Non-pigmented ciliary epithelial cell (primary cell): ENCODE measurements around the gene MBNL2.

Source experiments
- DNase-seq: peaks from one replicate; pipeline ENCODE4 v3.0.0-alpha.2; 2010; ENCODE audit warnings: low read depth

The MBNL2 gene

DNA sequence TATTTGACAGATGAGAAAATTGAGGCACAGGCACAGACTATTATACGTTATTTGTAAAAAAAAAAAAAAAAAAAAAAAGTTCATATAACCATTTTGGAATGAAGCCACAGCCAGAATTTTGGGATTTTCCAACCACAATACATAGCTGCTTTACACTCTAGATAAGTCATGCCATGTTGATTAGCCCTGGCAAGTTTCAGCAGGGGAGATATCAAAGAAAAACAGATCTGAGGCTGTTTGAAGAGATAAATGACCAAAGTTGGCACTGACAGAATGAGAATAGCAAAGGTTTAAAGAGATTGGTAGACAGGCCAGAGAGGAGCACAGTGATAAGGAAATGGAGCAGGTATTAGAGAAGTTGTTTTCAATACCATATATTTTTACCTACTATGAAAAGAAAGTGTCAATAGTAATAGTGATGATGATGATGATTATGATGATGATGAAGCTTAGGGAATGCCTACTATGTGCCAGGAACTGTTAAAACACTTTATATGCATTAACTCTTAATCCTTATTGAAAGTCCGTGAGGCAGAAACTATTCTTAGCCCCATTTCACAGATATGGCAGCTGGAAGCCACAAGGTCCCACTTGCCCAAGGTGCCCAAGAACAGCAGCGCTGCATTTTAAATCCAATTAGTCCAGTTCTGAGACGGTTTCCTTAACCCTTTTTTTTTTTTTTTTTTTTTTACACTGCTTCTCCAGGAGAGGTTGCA, 105.5 kb downstream of the MBNL2 start:
- no peak for DNase-seq

DNA sequence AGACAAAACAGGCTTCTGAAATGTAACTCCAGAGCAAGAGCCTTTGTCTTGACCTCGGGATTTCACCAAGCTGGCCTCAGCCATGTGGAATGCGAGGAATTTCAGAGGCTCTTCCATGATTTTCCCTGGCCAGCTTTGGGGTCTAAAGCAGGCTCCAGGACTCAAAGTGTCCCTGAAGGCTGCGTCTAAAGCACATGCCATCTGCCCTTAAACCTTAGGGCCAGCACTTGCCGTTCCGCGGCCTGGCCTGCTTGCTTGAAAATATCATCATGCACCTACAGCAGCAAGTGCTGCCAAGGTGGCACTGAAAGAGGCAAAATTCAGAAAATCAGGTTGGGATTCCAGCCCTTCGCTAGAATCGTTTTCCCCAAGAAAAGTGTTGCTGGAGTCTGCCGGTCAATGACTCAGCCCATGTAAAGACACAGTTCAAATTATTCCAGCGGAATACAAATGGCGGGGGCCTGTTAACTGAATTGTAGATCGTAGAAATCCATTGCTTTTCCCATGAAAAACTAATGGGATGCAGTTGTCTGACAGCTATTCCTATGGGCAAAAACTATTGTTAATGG, 106.2 kb downstream of the MBNL2 start:
- no peak for DNase-seq

DNA sequence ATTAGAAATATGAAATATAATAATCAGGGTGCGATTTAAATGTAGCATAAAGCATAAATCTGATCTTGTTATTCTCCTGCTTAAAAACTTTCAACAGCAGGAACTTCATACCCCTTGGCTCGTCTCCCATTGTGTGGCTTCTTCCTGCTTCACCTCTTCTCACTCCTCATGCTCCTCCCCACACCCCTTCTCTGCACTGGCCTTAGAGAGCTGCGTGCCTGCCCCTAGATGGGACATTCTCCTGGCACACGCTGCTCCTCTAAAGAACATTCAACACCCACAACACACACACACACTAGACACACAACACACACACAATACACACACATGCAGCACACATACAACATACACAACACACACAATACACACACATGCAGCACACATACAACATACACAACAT, 107.2 kb downstream of the MBNL2 start:
- no peak for DNase-seq

DNA sequence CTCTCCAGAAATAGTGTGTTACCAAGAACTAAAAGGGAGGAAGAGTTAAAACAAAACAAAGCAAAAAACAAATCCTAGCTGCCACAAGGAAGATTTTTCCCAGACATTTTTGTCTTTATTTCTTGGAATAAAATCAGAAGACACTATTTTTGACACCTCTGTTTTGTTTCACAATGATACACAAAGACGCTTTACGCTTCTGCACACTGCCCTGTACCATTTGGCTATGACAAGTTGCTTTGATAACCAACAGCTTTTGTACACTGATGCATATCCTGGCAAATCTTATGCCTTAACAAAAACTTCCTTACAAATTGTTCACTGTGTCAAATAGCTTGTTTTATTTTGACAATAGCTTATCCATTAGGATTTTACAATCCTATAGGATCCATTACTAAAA, 108.3 kb downstream of the MBNL2 start:
- no peak for DNase-seq

DNA sequence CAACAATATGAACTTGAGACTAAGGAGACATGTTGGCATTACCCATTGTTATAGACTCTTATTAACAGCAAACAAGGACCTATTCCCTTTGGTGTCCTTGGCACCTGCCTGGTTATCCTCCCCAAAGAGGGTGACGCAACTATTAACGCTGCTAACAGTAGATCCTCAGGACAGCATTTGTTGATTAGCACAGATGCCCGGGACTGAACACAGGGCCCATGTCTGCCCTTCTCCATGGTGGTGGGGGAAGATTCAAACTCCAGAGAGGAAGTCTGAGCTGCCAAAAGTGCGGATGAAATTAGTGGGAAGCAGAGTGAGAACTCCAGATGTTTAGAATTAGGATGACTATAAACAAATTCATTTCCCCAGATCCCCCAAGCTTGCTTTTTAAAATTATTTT, 110.6 kb downstream of the MBNL2 start:
- no peak for DNase-seq

DNA sequence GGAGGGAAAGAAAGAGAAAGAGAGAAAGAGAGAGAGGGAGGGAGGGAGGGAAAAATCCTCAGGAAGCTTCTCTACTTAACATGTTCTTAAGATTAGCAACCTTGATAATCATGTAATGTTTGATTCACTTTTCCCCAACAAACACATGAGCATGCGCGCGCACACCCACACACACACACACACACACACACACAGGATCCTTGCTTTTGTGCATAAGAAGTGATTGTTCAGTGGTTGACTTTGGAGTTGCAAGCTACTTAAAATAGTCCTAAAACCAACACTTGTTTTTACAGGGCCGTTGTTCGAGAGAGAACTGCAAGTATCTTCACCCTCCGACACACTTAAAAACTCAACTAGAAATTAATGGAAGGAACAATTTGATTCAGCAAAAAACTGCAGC, 111.8 kb downstream of the MBNL2 start:
- DNase-seq, result no peak

DNA sequence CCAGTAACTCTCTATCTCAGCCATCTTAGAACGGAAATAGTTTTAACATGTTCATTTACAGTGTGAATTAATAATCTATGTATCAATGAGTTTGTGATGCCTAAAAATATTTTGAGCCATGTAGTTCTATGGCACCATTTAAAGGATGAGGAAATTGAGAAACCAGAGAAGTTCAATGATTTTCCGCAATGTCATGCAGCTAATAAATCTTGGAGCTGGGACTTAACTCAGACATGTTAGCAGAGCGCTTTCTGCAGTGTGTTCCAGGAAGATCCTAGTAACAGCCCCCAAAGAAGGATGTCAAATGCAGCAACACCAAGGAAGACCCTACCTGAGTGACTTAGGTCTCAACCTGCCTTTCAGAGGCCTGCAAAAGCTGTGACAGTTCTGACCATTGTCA, 112.6 kb downstream of the MBNL2 start:
- DNase-seq, result no peak

DNA sequence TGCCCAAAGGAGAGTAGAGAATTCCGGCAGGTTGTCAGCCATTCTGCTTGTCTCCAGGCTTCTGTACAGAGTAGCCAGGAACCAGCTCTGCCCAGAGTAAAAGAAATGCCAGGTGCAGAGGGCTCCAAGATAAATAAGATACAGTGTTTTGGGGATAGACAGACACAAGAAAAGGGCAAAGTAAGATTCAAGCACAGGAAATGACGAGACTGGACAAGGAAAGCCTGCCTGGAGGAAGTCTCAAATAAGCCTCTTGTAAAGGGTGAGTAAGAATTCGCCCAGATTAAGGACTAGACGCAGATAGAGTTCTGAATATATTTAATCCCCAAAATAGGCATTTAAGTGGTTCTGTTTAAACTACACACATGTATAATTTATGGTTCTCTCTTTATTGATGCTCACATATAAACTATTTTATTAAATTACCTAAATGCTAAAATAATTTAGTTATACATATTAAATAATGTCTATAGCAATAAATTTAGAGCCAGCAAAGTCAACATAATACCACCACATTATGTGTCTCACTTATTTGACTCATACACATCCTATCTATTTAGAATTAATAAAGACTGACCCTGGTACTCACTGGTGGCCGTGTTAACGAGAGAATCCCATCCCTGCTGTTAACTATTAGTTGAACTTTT, 113.5 kb downstream of the MBNL2 start:
- no peak for DNase-seq

DNA sequence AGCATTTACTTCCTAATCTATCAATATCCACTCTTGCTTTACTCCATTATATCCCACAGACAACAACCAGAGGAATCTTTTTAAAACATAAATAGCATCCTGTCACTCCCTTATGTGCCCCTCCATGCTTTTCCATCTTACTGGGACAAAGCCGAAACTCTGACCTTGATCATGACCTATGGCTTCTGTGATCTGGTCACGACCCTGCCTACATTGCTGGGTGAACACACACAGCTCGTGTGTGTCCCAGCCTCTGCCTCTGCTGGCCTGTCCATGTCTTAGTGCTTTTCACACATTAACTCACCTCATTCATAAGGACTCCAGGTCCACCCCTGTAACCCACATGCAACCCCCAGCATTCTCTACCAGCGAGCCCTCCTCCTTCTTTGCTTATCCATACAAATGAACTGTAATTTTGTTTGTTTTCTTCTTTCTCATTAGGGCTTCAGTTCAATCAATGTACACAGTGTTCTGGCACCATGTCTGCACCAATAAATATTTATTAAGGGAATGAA, 115.9 kb downstream of the MBNL2 start:
- DNase-seq, result no peak

DNA sequence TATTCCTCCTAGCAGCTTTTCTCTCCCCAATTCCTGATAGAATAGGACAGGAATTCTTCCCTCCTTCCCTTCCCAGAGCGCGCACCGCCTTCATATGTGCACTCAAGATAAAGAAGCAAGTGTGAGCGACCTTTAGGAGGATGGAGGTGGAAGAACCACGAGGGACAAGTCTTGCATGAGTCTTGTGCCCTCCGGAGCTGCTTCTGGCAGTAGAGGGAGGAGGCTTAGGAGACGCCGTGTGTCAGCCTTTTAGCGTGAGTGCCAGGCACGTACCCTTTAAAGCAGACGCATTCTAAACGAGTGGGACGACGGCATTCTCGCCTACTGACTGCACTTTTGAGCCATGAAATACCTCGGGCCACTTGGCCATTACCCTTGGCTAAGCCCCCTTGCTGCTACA, 116.4 kb downstream of the MBNL2 start:
- DNase-seq, result no peak

DNA sequence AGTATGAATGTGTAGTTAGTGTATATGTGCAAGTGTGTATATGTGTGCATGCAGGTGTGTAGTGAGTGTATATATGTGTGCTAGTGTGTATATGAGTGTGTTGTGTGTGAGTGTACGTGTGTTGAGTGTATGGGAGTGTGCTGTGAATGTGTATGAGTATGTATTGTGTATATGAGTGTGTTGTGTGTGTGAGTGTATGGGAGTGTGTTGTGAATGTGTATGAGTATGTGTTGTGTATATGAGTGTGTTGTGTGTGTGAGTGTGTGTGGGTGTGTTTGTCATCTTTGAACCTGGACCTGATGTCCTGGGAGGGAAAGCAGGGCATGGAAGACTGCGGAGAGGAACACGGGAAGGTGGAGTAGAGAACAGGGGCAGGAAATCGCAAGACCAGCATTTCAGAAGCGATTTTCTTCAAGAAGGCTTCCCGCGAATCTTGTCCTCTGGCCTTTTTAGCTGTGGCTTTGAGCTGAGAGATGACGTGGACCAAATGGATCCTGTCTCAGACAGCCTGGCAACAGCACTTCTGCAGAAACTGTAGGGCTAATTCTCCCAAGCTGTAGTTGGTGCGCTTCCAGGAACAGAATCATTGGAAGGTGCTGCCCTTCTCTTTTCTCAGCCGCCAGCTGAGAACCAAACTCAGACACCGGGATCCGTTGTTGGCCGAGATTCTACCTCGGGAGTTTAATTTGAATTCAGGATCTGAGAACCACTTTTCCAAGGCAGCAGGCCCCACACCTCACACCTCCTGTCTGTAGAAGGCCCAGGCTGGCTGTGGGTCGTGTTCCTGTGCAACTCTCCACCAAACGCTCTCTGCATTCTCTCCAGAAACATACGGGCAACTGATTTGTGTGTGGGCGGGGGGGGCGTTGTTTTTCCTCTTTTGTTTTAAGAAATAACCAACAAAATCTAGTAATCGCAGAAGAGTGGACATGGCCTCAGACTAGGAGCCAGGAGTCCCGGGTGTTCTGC, 117.2 kb downstream of the MBNL2 start:
- peak; percentile 72 for DNase-seq

DNA sequence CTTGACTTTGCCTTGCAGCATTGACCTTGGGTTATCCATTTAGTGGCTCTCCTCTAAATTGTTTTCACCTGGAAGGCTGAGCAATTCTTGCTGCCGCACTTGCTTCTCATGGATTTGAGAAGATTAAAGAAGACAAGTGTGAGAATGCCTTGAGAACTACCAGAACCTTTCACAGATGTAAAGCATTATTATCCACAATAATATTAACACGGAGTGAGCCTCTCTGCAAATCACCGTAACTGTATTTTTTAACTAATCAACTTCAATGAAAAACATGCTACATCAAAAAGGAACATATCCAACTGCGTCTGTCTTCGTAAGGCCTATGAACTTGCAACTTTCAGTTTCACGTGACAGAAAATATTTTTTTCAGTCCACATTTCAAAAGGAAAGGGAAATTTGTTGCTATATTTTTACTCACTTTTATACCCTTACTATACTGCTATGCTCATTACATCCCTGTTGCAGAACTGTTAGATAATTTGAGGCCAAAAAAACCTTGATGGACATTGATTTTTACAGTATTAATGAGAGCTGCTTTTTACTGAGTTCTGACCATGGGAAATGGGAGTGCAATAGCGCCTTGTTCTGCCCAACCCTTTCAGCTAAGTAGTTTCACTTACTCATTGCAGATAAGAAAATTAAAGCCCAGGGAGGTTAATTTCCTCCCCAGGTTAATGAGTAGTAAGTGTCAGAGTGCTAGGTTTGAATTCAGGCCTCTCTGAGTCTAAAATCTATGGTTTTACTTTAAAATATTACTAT, 118.0 kb downstream of the MBNL2 start:
- DNase-seq, result no peak

DNA sequence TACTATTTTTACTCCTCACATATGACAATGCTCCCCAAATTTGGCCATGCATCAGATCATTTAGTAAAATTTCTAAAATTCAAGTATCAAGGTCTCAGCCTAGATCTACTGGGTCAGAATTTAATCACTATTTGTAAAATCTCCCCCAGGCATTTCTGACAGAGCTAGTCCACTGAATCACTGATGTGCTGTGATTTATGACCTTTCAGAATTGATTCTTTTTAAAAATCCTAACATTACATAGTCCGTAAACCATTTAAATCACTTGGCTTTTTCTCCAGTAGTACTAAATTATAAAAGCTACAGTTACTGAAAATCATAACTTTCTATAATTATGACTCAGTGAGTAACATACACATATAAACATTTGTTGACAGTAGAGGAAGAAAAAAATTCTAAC, 119.0 kb downstream of the MBNL2 start:
- no peak for DNase-seq

DNA sequence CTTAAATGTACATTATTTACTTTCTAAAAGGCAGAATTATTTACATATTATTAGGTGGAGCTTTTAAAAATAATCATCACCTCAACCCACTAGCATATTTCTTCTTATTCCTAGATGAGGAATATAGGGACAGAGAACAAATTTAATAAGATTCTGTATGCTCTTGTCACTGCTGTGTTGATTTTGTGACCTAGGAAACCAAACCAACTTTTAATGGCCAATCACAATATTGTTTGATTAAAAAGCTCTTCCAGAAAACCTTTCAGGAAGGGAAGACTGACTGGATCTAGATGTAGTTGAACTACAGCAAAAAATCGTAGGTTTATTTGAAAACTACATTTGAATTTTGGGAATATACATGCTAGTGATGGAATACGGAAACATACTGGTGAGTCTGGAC, 120.0 kb downstream of the MBNL2 start:
- DNase-seq, result no peak

DNA sequence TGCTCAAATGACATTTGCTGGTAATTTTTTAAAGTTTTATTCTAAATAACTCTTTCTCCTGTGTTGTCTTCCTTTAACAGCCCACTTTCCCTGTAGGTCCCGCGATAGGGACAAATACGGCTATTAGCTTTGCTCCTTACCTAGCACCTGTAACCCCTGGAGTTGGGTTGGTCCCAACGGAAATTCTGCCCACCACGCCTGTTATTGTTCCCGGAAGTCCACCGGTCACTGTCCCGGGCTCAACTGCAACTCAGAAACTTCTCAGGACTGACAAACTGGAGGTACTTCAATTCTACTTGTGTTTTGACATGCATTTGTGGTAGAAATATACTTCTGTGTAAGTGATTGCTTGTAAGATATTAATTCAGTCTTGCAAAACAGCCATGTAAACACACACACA, 120.8 kb downstream of the MBNL2 start:
- no peak for DNase-seq

DNA sequence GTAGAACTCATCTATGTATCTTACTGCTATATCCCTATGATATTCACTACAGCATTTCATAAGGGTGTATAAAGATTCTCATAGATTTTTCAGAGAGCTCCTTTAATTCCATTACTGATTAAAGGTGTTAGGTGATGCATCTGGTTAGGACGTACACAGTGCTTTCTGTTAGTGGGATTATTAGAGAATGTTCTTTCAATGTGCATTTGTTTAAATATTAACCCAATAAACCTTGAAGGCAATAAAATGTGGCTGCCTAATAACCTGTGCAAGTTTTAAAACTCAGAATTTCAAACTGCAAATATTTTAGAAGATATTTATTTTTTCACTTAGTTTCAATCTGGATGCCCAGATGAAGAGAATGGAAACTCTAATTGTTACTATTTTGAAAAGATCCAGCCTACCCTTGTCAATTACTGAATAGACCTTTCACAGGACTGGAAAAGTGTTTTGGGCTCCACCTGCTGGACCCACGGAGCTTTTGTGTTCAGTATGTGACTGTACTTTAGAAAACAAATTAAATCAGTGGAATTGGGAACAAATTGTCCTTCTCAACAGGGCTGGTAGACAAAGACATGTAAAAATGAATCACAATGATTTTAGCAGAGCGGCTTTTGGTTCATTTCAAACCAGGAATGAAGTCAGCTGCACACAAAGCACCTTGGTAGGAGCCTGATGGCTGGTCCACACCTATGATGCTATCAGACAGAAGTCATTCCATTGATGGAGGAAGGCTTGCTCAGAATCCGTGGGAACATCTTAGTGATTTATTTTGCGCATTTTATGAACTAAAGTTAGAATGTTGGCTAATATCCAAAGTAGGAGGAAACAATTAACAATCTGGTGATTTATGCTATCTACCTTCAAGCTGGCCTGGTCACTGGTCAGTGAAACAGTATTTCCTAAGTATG, 122.4 kb downstream of the MBNL2 start:
- no peak for DNase-seq

DNA sequence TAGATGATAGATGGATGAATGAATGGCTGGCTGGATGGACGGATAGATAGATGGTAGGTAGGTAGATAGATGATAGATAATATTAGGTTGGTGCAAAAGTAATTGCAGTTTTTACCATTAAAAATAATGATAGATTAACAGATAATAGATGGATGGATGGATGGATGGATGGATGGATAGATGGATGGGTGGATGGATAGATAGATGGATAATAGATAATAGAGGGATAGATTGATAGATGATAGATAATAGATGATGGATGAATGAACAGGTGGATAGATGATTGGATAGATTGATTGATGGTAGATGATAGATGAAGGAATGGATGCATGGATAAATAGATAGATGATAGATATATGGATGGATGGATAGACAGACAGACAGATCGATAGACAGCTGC, 124.0 kb downstream of the MBNL2 start:
- DNase-seq, result no peak

DNA sequence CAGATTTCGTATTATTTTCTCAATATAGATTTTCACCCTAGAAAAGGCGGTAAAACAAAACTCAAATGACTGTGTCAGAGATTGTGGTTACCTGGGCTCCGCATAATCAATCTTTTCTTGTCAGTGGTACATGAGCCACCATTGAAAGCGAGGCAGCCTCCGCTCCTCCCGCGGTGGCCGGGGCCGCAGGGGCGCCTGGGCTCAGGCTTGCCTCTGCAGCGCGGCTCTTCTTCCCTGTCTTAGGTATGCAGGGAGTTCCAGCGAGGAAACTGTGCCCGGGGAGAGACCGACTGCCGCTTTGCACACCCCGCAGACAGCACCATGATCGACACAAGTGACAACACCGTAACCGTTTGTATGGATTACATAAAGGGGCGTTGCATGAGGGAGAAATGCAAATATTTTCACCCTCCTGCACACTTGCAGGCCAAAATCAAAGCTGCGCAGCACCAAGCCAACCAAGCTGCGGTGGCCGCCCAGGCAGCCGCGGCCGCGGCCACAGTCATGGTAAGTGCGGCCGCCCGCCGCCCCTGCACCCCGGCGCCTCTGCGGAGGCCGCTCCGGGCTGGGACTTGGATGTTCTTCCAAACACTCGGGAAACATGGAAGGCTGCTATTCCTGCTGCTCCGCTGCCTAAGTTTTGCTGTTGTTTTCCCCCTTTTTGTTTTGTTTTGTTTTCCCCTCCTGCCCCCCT, 124.6 kb downstream of the MBNL2 start:
- DNase-seq, result no peak

DNA sequence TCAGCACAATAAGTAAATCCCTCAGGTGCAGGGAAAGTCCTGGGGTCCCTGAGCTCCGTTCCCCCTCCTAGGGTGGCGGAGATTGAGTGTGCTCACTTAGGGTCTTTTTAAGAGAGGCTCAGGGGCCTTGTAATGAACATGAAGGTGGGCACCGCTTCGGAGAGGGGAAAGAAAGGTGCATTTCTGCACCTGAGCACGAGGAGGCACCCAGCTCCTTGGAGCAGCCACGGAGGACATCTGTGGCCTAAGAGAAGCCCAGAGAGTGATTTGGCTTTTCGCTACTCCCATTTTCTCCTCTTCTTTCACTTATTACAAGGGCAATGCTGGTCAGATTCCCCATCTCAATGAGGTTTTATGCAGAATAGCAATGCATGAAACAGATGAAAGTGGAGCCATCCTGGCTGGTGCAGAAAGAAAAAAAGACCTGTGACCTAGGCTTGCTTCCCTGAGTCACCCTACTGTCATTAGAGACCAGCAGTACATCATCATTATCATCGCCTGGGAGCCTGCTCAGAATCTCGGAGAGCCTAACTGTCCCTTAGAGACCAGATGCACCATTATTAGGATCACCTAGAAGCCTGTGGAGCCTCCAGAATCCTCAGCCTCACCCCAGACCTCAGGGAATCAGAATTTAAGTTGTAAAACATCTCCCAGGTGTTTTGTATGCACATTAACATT, 125.3 kb downstream of the MBNL2 start:
- DNase-seq, result no peak
